ENCODE data around the gene C2orf76. TPM values are rescaled to one million over a fixed set of nuclear protein-coding genes. Genes with fewer than 3 reads are reported as not detected.

Gene C2orf76
- total and polyA plus RNA-seq, 2 experiments from 2014 or later = 5.8 to 21.6 TPM

GRCh38 chr2:119387381-119388129 is 20.9 kb upstream of the C2orf76 start:
- peak; percentile 17 for DNase-seq (ENCODE audit: low spot score)
- H3K36me3 Mint-ChIP-seq (ENCODE audit: low read depth) = no peaks in the 10 kb centered on the region
- Histone ChIP-seq H3F3A (replicated peaks; ENCODE audit: low read depth) (no peaks in the 10 kb centered on the region), H3K27me3 (ENCODE audit: insufficient read depth) (no peaks in the 10 kb centered on the region), H3K9me2 (ENCODE audit: insufficient read depth) (no peaks in the 10 kb centered on the region), H3K79me2 (replicated peaks; ENCODE audit: insufficient read depth) (no peaks in the 10 kb centered on the region), H3K27ac (ENCODE audit: low read depth) (no peak overlapping the region), H3K36me3 (ENCODE audit: insufficient read depth) (no peaks in the 10 kb centered on the region), H4K20me1 (replicated peaks; ENCODE audit: insufficient read depth) (no peaks in the 10 kb centered on the region), H3K4me3 (no peak overlapping the region), H3K4me1 (ENCODE audit: insufficient read depth) (0 out of 2 replicates have a peak, but pooled peaks cover 9% of the 10 kb centered on the region), H2AFZ (0 out of 2 replicates have a peak overlapping the region, but pooled peaks have one; percentile 33), H3K4me2 (no peak overlapping the region)
- no peak overlapping the region for H3K27ac Mint-ChIP-seq
- H3K27me3 Mint-ChIP-seq (ENCODE audit: insufficient read depth, low read depth, poor library complexity) = peaks cover 5% of the 10 kb centered on the region
- no peak overlapping the region for H3K4me3 Mint-ChIP-seq
- TF ChIP-seq CTCF (conservative IDR thresholded peaks at IDR 0.05; ENCODE audit: low read depth in 2 of 2) (peak in 1 of 2 experiments; percentile 22; a peak in 2 of 4 replicates), ZNF462 (CRISPR knock-in tag; IDR thresholded peaks at IDR 0.05) (no peak)
- no peak for ATAC-seq
- no peaks in the 10 kb centered on the region for H3K9me3 Mint-ChIP-seq
- H3K4me1 Mint-ChIP-seq = peaks cover 15% of the 10 kb centered on the region

All from GM23338 (cell line).